ENCODE results near the gene TICAM2. TPM values are rescaled to one million over a fixed set of nuclear protein-coding genes. Genes with fewer than 3 reads are reported as not detected.
A peak's percentile ranks its signal among the peaks of the same experiment; 100 is the strongest.
"Not testable (repeated sequence)": the region's sequence is repeated elsewhere in the genome, so short reads cannot be mapped to it uniquely, and the experiment has no call there.

The TICAM2 gene, protein sequence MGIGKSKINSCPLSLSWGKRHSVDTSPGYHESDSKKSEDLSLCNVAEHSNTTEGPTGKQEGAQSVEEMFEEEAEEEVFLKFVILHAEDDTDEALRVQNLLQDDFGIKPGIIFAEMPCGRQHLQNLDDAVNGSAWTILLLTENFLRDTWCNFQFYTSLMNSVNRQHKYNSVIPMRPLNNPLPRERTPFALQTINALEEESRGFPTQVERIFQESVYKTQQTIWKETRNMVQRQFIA
- 3.0 TPM for total RNA-seq
- long read RNA-seq, transcript TICAM2-201 (2 exons, 3,049 nt): major isoform, 5 of 6 reads
- long read RNA-seq, partial matches to known transcripts: 0 of 6 reads
- long read RNA-seq, other reads (novel, unspliced or antisense): 1 of 6 reads

DNA sequence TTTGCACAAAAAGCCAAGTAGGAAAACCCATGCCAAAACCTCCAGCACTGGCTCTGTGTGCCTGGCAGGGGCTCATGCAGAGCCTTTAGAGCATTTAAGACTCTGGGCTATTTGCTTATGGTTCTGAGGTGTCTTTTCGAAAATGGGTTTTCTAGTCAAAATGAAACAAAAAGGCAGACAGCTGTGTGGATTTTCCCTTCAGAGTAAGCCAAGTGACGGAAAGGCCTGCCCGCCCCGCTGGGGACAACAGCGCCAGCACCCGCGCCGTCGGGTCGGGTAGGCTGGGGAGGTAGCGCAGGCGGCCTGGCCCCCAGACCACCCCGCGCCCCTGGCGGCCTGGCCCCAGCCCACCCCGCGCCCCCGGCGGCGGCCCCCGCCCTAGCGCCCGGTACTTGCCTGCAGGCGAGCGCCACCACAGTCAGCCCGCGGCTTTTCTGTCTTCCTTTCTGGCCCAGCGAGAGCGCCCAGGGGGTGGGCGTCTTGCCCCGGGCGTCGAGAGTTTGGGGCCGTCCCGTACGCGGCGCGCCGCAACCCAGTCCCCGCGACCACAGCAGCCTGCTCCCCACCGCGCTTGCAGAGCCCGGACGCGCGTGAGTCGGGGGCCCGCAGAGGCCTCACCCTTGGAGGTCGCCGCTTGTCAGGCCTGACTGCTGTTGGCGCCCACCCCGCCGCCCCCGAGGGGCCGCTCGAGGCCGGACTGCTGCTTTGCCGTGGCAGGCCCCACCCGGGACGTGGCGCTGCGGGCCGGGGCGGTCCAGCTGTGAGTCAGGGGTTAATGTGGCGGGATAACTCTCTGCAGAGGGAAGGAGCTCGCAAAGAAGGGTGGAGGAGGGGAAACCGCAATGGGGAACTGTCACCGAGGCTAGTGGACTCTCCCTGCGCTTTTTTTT lies at the start of gene TICAM2:
TSS of gene TICAM2 (minus strand) at position 779 of the 890 bp plus-strand sequence. CDS start 21,223 bp downstream, outside the sequence.
- ATAC-seq (peak; percentile 86), DNase-seq (peak; percentile 80)
- intact Hi-C loops (cut with micrococcal nuclease): no loop called here

DNA sequence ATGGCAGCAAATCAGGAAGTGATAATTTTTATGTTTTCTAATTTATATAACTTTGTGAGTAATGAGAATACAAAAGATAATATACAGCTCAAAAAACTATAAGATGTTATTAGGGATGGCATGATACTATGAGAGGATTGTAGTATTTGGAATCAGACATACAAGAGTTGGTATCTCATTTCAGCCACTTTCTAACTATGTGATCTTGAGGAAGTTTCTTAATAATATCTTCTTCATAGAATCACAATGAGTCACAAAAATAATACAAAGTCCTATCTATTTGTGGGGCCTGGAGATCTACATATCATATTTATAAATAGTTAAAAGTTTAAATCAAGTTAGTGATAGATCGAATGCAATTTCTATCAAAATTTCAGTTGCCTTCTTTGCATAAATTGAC lies 47.3 kb upstream of the TICAM2 start:
- DNase-seq: no peak
- intact Hi-C loops (cut with micrococcal nuclease): no loop called here
- no peak for ATAC-seq

DNA sequence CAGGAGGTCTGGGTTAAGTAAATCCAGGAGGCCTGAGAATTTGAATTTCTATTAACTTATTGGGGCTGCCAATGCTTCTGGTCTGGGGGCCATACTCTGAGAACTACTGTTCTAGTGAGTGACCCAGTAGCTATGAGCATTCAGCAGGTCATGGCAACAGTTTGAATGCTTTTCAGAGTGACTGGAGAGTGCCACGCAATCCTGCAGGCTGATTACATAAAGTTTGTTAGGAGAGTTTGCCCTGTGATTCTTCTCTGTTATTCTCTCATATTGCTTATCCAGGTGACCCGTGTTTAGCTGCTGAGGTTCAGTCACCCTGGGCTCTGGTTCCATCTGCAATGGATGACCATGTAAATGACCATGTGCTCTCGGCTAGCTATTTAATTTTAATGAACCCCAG lies 45.8 kb upstream of the TICAM2 start:
- DNase-seq (no peak), ATAC-seq (no peak)
- intact Hi-C loops (cut with micrococcal nuclease): no loop called here

DNA sequence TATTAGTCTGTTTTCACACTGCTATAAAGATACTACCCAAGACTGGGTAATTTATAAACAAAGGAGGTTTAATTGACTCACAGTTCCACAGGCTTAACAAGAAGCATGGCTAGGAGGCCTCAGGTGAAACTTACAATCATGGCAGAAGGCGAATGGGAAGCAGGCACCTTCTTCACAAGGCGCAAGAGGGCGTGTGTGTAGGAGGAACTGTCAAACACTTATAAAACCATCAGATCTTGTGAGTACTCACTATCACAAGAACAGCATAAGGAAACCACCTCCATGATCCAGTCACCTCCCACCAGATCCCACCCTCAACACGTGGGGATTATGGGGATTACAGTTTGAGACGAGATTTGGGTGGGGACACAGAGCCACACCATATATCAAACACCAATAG lies 43.1 kb upstream of the TICAM2 start:
- DNase-seq; intact Hi-C loops (cut with micrococcal nuclease); ATAC-seq: not testable (repeated sequence)

DNA sequence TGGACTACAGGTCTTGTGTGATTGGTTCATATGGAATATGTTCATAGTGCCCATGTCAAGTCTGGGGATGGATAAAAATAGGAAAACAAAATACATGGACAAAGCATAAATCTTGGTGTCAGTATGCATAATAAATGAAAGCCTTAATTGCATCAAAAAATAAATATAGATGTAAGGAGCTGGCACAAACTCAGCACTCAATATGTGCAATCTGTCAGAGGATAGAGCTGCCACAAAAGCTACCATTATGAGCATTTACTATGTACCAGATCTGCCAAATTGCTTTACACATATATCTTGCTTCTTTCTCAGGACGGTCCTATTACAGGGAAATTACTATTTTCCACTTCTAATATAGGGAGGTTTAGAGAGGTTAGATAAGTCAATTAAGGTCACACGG lies 41.8 kb upstream of the TICAM2 start:
- ATAC-seq (no peak), DNase-seq (no peak)

DNA sequence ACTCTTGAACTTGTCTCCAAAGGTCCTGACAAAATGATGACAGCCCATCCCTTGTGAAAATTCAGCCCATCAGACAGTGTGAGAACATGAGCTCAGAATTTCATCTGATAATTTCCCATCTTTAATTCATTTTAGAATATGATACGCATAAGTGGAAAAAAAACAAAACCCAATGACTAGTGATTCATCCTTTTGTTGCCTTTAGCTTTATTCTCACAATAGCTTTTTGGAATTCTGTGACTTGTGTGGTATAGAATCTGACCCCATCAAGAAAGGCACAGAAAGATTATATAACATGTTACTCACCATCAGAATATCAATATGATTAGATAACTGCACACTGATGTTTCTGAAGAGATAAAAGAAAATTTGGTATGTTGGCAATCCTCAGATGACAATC lies 39.7 kb upstream of the TICAM2 start:
- ATAC-seq (no peak), DNase-seq (no peak)
- intact Hi-C loops (cut with micrococcal nuclease): no loop called here

More for the DNA sequence above, 41.8 kb upstream of the TICAM2 start:
- intact Hi-C loops (cut with micrococcal nuclease): no loop called here

DNA sequence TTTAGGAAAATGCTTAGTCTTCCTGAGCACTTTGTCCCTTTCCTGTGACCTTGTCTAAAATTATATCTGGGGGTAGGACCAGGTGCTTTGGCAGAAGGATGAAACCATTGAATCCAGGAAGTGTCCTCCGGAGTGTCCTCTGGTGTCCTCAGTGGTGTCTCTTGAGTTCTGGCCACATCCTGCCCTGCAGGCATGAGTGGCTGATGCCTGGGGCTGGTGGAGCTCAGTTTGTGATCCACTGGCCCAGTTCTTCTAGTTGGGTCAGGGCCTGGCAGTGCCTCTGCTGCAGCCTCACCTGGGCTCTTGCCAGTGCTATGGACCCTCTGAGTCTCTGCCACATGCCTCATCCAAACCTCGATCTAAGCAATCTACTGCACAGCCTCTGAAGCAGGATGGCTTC lies 38.0 kb upstream of the TICAM2 start:
- DNase-seq (no peak), ATAC-seq (no peak)
- intact Hi-C loops (cut with micrococcal nuclease): no loop called here

DNA sequence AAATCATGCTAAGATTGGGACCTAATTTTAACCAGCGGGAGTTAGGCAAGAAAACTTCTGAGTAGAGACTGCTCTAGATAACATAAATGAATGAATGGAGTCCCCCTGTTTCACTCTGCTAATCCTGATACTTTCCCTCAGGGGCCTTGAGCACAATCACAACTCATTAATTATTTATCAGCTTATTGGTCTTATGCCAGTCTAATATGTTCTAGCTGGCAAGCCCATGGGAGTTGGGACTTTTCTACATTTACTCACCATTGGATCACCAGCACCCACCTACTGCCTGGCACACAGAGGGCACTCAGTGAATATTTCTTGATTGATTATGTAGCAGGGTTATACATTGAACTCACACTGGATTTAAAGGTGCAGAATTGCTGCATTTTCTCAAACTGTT lies 37.1 kb upstream of the TICAM2 start:
- DNase-seq (no peak), ATAC-seq (no peak)
- intact Hi-C loops (cut with micrococcal nuclease): no loop called here

DNA sequence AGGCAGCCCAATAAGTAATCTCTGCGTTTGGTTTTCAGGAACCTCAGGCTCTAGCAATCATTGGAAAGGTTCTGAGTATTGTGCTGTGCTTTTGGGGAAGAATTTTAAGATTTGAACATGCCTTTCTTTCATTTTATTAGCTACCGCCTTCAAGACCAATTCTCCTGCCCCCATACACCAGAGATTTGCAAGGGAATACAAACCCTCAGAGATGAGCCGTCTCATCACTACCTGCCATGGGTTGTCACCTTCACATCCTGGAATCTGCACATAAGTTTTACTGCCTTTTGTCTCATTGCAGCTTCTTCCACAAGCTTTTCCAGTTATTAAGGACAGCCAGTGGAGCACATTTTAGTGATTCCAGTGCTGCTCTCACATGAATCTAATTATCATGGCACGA lies 35.2 kb upstream of the TICAM2 start:
- DNase-seq: no peak
- no peak for ATAC-seq
- intact Hi-C loops (cut with micrococcal nuclease): no loop called here

DNA sequence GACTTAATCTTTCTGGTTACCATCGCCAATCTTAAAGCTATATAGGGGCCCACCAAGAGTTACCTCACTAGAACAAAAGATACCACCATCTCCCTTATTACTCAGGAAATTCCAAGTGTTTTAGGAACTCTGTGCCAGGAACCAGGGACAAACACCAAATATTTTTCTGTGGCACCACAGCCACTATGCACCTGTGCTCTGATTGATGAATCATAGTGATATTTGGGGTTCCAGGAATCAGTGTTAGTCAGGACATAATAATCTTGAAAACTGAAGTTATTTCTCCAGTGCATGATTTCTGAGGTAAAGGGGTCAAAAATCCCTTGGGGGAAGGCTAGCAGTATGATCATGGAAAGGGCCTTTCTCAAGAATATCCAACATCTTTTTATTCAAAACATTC lies 33.7 kb upstream of the TICAM2 start:
- no peak for DNase-seq
- intact Hi-C loops (cut with micrococcal nuclease): no loop called here
- ATAC-seq: no peak

DNA sequence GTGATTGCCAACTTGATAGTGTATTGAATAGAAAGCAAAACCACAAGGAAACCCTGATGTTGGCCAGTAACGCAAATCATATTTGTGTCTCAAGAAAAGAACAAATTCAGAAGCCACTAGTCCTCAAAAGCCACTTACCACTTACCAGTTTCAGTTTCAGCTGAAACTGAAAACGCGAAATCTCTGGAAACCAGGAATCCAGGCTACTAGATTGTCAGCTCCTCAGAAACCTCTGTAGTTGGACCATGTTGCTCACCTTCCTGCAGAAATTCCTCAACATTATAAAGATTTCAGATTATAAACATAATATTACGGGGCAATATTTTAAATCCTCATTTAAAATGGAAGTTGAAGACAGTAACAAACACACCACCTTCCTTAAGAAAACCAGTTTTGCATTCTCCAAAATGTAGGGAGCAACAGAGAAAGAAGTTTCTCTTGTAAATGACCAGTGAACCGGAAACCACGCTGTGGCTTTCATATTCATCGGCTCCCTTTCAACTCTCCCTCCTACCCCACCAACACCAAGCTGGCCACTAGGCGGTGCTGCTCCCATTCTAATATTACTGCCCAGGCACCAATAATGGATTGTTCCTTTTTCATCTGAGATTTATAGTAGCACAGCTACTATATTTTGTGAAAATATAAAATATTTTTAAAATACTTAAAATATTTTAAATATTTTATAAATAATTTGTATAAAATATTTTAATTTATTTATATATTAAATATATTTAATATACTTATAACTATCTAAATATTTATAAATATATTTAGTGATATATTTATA lies 32.3 kb upstream of the TICAM2 start:
- peak; percentile 99 for ATAC-seq
- peak; percentile 91 for DNase-seq
- intact Hi-C loops (cut with micrococcal nuclease): no loop called here

DNA sequence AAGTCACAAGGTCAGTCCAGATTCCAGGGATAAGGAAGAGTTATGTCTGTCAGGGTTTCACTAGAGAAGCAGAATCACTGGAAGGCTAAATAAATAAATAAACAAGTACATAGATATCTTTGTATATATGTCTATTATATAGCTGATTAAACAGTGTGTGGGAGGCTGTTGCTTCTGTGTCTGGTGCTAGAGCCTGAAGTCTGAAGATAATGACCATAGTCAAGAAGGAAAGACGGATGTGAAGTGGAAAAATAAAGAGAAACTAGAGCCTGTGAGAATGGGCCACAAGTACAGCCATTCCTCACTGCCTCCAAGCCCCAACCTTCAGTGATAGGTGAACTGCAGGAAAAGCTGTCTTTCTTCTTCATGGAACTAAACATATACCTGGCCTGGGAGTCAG lies 27.6 kb upstream of the TICAM2 start:
- intact Hi-C loops (cut with micrococcal nuclease): no loop called here
- no peak for DNase-seq

DNA sequence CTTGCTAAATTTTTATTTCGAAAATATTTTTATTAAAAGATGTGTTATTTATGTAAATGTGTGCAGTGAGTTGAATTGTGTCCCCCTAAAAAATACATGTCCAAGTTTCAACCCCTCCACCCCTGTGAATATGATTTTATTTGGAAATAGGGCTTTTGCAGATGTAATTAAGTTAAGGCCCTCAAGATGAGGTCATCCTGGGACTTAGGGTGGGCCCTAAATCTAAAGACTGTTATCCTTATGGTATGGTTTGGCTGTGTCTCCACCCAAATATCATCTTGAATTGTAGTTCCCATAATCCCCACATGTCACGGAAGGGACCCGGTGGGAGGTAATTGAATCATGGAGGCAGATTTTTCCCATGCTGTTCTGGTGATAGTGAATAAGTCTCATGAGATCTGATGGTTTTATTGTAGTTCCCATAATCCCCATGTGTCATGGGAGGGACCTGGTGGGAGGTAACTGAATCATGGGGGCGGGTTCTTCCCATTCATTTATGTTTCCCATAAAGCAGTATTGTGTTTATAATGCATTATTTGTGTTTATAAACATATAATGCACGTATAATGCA lies 25.1 kb upstream of the TICAM2 start:
- no peak for ATAC-seq
- intact Hi-C loops (cut with micrococcal nuclease): no loop called here
- DNase-seq: no peak

More for the DNA sequence above, 27.6 kb upstream of the TICAM2 start:
- no peak for ATAC-seq

DNA sequence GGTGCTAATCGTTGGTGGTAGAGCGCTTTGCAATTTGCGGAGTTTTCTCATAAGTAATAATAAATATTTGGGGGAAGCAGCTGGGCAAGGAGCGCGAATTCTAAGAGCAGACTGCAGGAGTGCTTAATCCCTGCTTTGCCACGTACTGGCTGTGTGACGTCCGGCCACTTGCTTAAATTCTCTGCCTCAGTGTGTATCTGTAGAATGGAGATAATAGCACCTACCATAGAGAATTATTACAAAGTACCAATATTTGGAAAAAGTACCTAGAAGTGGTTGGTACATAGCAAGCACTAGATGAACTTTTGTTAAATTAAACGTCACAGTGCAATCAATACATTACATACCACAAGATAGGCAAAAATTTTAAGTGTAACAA lies 24.2 kb upstream of the TICAM2 start:
- ATAC-seq (peak; percentile 41), DNase-seq (no peak)
- intact Hi-C loops (cut with micrococcal nuclease): no loop called here

DNA sequence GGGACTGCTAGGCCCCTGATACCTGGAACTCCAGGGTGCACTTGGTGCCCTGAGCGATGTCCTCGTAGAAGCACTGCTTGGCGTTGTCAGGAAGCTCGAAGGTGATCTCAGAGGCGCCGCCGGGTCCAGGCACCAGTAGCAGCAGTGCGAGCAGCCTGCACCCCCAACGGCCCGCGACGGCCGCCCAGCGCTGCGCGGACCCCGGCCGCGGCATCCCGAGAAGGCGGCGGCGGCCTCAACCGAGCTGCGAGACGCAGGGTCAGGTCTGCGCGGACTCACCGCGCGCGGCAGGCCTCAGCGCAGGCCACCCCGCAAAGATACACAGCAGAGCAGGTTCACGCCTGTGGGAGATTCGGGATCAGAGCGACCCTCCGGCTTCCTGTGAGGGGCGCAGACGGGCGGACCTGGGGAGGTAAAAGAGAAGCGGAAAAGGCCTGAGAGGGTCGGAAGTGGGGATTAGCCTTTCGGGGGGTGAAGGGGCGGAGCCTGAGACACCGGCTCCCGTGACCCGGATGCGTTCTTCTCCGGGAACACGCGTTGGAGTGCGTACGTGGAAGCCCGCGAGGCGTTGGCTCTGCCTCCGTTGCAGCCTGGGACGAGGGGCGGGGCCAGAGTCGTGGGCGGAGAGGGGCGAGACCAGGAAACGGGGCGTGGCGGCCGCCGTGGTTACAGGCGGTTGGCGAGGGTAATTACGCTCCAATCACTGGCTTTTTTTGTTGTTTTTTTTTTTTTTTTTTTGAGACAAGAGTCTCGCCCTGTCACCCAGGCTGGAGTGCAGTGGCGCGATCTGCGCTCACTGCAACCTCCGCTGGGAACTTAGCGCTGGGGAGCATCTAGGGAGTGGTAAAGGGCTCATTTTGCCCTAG lies 23.5 kb upstream of the TICAM2 start, which contains the start of gene TMED7:
TSS of gene TMED7 (minus strand) at position 458 of the 866 bp plus-strand sequence. CDS start at position 214, 244 bp downstream.
- ATAC-seq (peak; percentile 99), DNase-seq (peak; percentile 100)
- intact Hi-C loops (cut with micrococcal nuclease): no loop called here

DNA sequence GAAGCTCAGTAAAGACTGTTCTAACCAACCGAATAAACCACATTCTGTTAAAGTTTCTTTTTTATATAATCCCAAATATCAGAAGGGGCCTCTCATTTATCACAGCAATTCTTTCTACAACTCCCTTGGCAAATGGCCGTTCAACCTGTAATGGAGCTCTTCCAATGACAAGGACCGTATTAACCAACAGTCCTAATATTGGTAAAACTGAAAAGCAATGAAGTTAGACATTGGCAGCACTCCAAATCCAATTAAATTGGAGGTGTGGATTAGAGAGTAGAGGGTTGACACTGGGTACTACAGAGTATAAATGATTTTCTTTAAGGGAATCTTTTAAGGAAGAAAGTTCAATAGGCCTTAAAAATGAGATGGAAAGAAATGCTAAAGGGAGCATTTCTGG lies 22.7 kb upstream of the TICAM2 start:
- ATAC-seq: no peak
- intact Hi-C loops (cut with micrococcal nuclease): no loop called here

DNA sequence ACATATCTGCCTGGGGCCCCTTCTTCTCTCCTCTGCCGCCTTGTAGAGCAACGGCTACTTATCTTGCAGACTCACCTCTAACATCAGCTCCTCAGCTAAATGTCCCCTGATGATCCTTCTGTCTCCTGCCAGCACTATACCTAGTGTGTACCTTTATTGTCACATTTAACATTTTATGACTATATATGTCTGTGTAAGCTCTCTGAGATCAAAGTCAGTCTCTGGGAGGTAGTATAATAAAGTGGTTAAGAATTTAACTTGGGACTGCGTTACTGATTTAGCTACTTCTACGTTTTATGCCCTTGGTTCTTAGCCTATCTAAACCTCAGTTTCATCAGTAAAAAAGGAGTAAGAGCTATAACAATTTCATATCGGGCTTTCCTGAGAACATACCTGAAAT lies 21.4 kb upstream of the TICAM2 start:
- intact Hi-C loops (cut with micrococcal nuclease): no loop called here
- DNase-seq (no peak), ATAC-seq (no peak)

More for the DNA sequence above, 22.7 kb upstream of the TICAM2 start:
- DNase-seq: no peak

DNA sequence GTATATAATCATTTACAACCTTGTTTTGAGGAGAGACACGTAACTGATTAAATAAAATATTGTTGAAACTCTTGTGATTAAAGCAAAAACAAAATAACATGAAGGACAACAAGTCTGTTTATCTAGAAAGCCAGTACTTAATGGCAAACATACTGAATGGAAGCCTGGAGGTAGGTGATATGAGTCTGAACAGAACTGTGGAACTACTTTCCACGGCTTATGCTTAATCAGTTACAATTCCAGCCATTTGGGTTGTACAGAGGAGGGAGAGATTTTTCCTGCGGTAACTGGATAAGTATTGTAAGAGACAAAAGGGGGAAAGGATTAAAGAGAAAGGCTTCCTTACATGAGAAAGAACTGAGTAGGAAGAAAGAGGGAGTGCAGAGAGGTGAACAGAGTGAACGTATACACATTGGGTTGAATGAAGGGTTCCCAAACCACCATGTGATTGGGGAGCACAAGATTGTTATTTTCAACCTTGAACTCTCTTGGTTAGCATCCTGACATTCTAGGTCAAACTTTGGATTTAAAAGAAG lies 19.2 kb upstream of the TICAM2 start:
- ATAC-seq (no peak), DNase-seq (no peak)
- intact Hi-C loops (cut with micrococcal nuclease): no loop called here

Measured in left ventricle myocardium superior (tissue), 1 donor.